ENCODE data around the gene PLEKHN1.

The PLEKHN1 gene

GRCh38 chr1:917076-917459, 49.2 kb upstream of the PLEKHN1 start (continued):
- TF ChIP-seq PRDM10 (tag by site-specific recombination; IDR thresholded peaks at IDR 0.05) (peak; percentile 78), ZNF518A (tag by site-specific recombination; conservative IDR thresholded peaks at IDR 0.05; ENCODE audit: low read depth) (no peak), BCL11A (tag by site-specific recombination; IDR thresholded peaks at IDR 0.05; ENCODE audit: low read depth) (no peak), YY2 (tag by site-specific recombination; IDR thresholded peaks at IDR 0.05) (no peak), IKZF3 (tag by site-specific recombination; IDR thresholded peaks at IDR 0.05) (peak; percentile 86), ZNF423 (tag by site-specific recombination; IDR thresholded peaks at IDR 0.05) (peak; percentile 59), ZNF48 (tag by site-specific recombination; IDR thresholded peaks at IDR 0.05) (no peak), ZNF174 (tag by site-specific recombination; IDR thresholded peaks at IDR 0.05) (no peak), MYNN (tag by site-specific recombination; IDR thresholded peaks at IDR 0.05; ENCODE audit: borderline replicate concordance) (no peak), ELK4 (IDR thresholded peaks at IDR 0.05; ENCODE audit: borderline replicate concordance, low read depth, low read length) (no peak), ZNF140 (tag by site-specific recombination; IDR thresholded peaks at IDR 0.05) (no peak), ZNF2 (tag by site-specific recombination; IDR thresholded peaks at IDR 0.05) (no peak), FEZF1 (tag by site-specific recombination; IDR thresholded peaks at IDR 0.05) (no peak), SALL2 (tag by site-specific recombination; IDR thresholded peaks at IDR 0.05; ENCODE audit: borderline replicate concordance) (no peak), BCL6B (tag by site-specific recombination; IDR thresholded peaks at IDR 0.05) (no peak), ZNF768 (tag by site-specific recombination; IDR thresholded peaks at IDR 0.05) (0 out of 2 replicates have a peak, but pooled peaks have one; percentile 52), ZBTB8A (tag by site-specific recombination; IDR thresholded peaks at IDR 0.05) (peak; percentile 68), ZNF211 (tag by site-specific recombination; IDR thresholded peaks at IDR 0.05; ENCODE audit: low read depth) (no peak), KLF10 (tag by site-specific recombination; IDR thresholded peaks at IDR 0.05) (no peak), ZNF24 (tag by site-specific recombination; IDR thresholded peaks at IDR 0.05) (no peak), ZNF660 (tag by site-specific recombination; IDR thresholded peaks at IDR 0.05) (no peak), ZBTB48 (tag by site-specific recombination; IDR thresholded peaks at IDR 0.05) (peak; percentile 54; the same call in 1 of the 2 replicates), AEBP2 (tag by site-specific recombination; IDR thresholded peaks at IDR 0.05; ENCODE audit: borderline replicate concordance) (no peak)

All from HEK293 (cell line).